Endodermal cell (in vitro differentiated cells): ENCODE results near the gene CORO2B. TPM values are rescaled to one million over a fixed set of nuclear protein-coding genes. Genes with fewer than 3 reads are reported as not detected.

Experiments
- DNase-seq: peaks from one replicate; pipeline ENCODE4 v3.0.0-alpha.2; 2017
- H3K27ac ChIP-seq: 2 replicates; pipeline ENCODE4 v1.5.1; 2013; ENCODE audit warnings: mild to moderate bottlenecking, low read depth, low read length, moderate library complexity
- H3K27me3 ChIP-seq: 2 replicates; pipeline ENCODE4 v1.6.1; 2013; ENCODE audit warnings: mild to moderate bottlenecking, low read length, moderate library complexity; ENCODE audit not compliant: insufficient read depth, control insufficient read depth, poor library complexity, severe bottlenecking
- H3K36me3 ChIP-seq: 2 replicates; pipeline ENCODE4 v1.7.0; 2013; ENCODE audit warnings: mild to moderate bottlenecking, low read length, moderate library complexity; ENCODE audit not compliant: control insufficient read depth, insufficient read depth
- H3K4me1 ChIP-seq: one replicate; pipeline ENCODE4 v1.7.0; 2013; ENCODE audit warnings: low read length; ENCODE audit not compliant: control insufficient read depth, insufficient read depth
- H3K4me3 ChIP-seq: 2 replicates; pipeline ENCODE4 v1.5.1; 2013; ENCODE audit warnings: mild to moderate bottlenecking, low read length, moderate library complexity
- H3K9ac ChIP-seq: 2 replicates; pipeline ENCODE4 v1.6.1; 2013; ENCODE audit warnings: mild to moderate bottlenecking, low read length, moderate library complexity; ENCODE audit not compliant: poor library complexity, severe bottlenecking; ENCODE audit errors: extremely low read depth
- H3K9me3 ChIP-seq: 2 replicates; pipeline ENCODE4 v1.6.1; 2013; ENCODE audit warnings: mild to moderate bottlenecking, low read length, moderate library complexity; ENCODE audit not compliant: control insufficient read depth
- H3K27ac Mint-ChIP-seq: 2 replicates; pipeline ENCODE4 v1.8.0; 2020; ENCODE audit warnings: mixed read lengths
- H3K27me3 Mint-ChIP-seq: 2 replicates; pipeline ENCODE4 v1.8.0; 2021; ENCODE audit warnings: mild to moderate bottlenecking, mixed read lengths; ENCODE audit not compliant: insufficient read depth
- H3K36me3 Mint-ChIP-seq: 2 replicates; pipeline ENCODE4 v1.8.0; 2020; ENCODE audit warnings: low read depth, mixed read lengths
- H3K4me1 Mint-ChIP-seq: 2 replicates; pipeline ENCODE4 v1.8.0; 2020; ENCODE audit warnings: mixed read lengths
- H3K4me3 Mint-ChIP-seq: 2 replicates; pipeline ENCODE4 v1.8.0; 2020; ENCODE audit warnings: mild to moderate bottlenecking, moderate library complexity, mixed read lengths
- H3K9me3 Mint-ChIP-seq: 2 replicates; pipeline ENCODE4 v1.8.0; 2020; ENCODE audit warnings: mild to moderate bottlenecking, mixed read lengths
- CTCF ChIP-seq: fragments of 200-600 bp; sonication (generic); conservative IDR thresholded peaks from 2 replicates; pipeline ENCODE4 v1.5.0; 2021; ENCODE audit warnings: antibody characterized with exemption, mild to moderate bottlenecking
- WGBS, 2 experiments: methylation state at CpG; one replicate each; pipeline versions ENCODE4 v1.1.5 to v1.1.7; 2013; ENCODE audit warnings: missing lambda C conversion rate in 2 of 2, mixed read lengths in 1 of 2; ENCODE audit not compliant: insufficient coverage in 1 of 2, insufficient read length in 1 of 2; 5-methylcytosine and 5-hydroxymethylcytosine counted together
- total RNA-seq, 2 donors: library from RNA; stranded (reverse); fragmentation: NEBNext Ultra II Directional in 1 of 2; extraction: Animal tissue kit (Norgen Biotek cat#: 25700) in 1 of 2; gene quantifications; 2 replicates in 1 of 2; 3 replicates in 1 of 2; pipeline ENCODE4 v1.2.1, GENCODE V29; 2021

Gene CORO2B
- total RNA-seq, 2 donors from 2014 or later, result 1.1 to 1.2 TPM

GRCh38 chr15:68676926-68677325 lies 98.1 kb downstream of the CORO2B start:
- Mint-ChIP-seq H3K27ac (no peak overlapping the region), H3K4me3 (no peak overlapping the region)
- peak; percentile 15 for DNase-seq

DNA sequence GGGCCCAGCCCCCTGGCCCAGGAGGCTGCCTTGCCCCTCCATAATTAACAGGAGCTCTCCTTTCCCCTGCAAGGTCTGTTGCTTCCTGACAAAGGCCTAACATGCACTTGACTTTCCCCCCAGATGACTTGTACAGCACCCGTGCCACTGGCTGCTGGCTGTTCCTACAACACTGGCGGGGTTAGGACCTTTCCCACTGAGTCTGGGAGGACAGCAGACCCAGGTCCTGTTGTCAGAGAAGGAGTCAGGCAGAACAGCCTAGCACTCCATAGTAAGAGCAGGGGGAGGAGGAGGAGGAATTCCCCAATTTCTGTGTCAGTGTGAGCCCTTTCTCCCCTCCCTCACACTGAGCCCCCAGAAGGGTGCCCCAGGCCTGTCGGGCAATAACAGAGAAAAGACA lies 99.2 kb downstream of the CORO2B start:
- H3K27ac ChIP-seq, result no peak overlapping the region
- H3K27ac Mint-ChIP-seq, result no peak overlapping the region
- WGBS, 2 experiments, result 97 to 100% methylated on average over 2 to 3 of the region's 3 CpGs
- H3K36me3 ChIP-seq, result no peaks in the 10 kb centered on the region
- H3K36me3 Mint-ChIP-seq, result no peaks in the 10 kb centered on the region
- no peaks in the 10 kb centered on the region for H3K4me1 ChIP-seq
- H3K9ac ChIP-seq, result no peak overlapping the region
- H3K4me3 ChIP-seq, result no peak overlapping the region
- no peak overlapping the region for H3K4me3 Mint-ChIP-seq
- H3K27me3 ChIP-seq, result no peaks in the 10 kb centered on the region
- H3K9me3 Mint-ChIP-seq, result no peaks in the 10 kb centered on the region
- no peak for TF ChIP-seq CTCF
- peak; percentile 32 for DNase-seq
- H3K9me3 ChIP-seq, result no peaks in the 10 kb centered on the region
- H3K4me1 Mint-ChIP-seq, result peaks cover 26% of the 10 kb centered on the region
- H3K27me3 Mint-ChIP-seq, result peaks cover 9% of the 10 kb centered on the region

More at GRCh38 chr15:68676926-68677325, 98.1 kb downstream of the CORO2B start:
- Mint-ChIP-seq H3K4me1 (peaks cover 17% of the 10 kb centered on the region), H3K9me3 (no peaks in the 10 kb centered on the region), H3K27me3 (peaks cover 9% of the 10 kb centered on the region), H3K36me3 (no peaks in the 10 kb centered on the region)
- Histone ChIP-seq H3K9me3 (no peaks in the 10 kb centered on the region), H3K4me3 (no peak overlapping the region), H3K27me3 (no peaks in the 10 kb centered on the region), H3K36me3 (no peaks in the 10 kb centered on the region), H3K27ac (no peak overlapping the region), H3K9ac (no peak overlapping the region), H3K4me1 (no peaks in the 10 kb centered on the region)
- WGBS, 2 experiments, result 99 to 100% methylated on average over 1 to 4 of the region's 4 CpGs
- TF ChIP-seq CTCF, result no peak

DNA sequence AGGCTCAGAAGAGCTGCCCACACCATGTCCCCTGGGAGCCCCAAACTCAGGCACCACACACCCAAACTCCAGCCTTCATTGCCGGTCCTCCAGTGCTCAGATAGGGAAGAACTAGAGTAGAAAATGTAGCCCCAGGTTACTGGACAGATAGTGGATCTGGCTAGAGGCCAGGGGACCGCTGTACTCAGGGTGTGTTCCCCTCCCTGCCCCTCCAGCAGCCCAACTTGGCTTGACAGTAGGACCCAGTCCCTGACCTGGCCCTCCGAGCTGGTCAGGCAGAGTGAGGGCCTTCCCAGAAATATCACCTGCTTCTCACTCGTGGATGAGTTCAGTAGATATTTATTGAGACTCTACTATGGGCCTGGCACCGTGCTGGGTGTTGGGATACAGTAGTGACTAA lies 100.0 kb downstream of the CORO2B start:
- H3K27ac ChIP-seq, result no peak overlapping the region
- Mint-ChIP-seq H3K4me3 (no peak overlapping the region), H3K4me1 (peaks cover 26% of the 10 kb centered on the region), H3K27me3 (peaks cover 6% of the 10 kb centered on the region), H3K9me3 (no peaks in the 10 kb centered on the region), H3K27ac (no peak overlapping the region), H3K36me3 (no peaks in the 10 kb centered on the region)
- peak; percentile 20 for DNase-seq
- WGBS, 2 experiments, result 94% methylated on average over 5 of the region's 5 CpGs; no CpG with 5 or more reads in 1 of the 2 experiments
- H3K4me3 ChIP-seq, result no peak overlapping the region
- no peak for TF ChIP-seq CTCF
- H3K4me1 ChIP-seq, result no peaks in the 10 kb centered on the region
- H3K36me3 ChIP-seq, result no peaks in the 10 kb centered on the region
- no peaks in the 10 kb centered on the region for H3K9me3 ChIP-seq
- no peak overlapping the region for H3K9ac ChIP-seq
- H3K27me3 ChIP-seq, result no peaks in the 10 kb centered on the region
